Loucy (cell line): ENCODE data around the gene RSF1.
"Not testable (repeated sequence)": the region's sequence is repeated elsewhere in the genome, so short reads cannot be mapped to it uniquely, and the experiment has no call there.

Experiments used
- H2AFZ ChIP-seq: fragments of 200-600 bp; sonication (generic); 2 replicates; pipeline ENCODE4 v1.6.0; 2016; ENCODE audit warnings: antibody characterized with exemption, mild to moderate bottlenecking, low read length, moderate library complexity
- H3F3A ChIP-seq: fragments of 200-600 bp; 2 replicates; pipeline ENCODE4 v1.6.0; 2016; ENCODE audit warnings: antibody characterized with exemption, low read depth, mild to moderate bottlenecking
- H3K27me3 ChIP-seq: fragments of 200-600 bp; sonication (generic); 2 replicates; pipeline ENCODE4 v1.6.1; 2014; ENCODE audit warnings: low read length, mild to moderate bottlenecking; ENCODE audit not compliant: insufficient read depth, poor library complexity, severe bottlenecking
- H3K36me3 ChIP-seq: fragments of 200-600 bp; sonication (generic); 2 replicates; pipeline ENCODE4 v1.6.1; 2016; ENCODE audit warnings: low read length; ENCODE audit not compliant: insufficient read depth
- H3K4me1 ChIP-seq: fragments of 200-600 bp; sonication (generic); 2 replicates; pipeline ENCODE4 v1.5.1; 2014; ENCODE audit warnings: low read length, mild to moderate bottlenecking; ENCODE audit not compliant: insufficient read depth, poor library complexity, severe bottlenecking
- H3K4me2 ChIP-seq: fragments of 200-600 bp; sonication (generic); 2 replicates; pipeline ENCODE4 v1.6.0; 2014; ENCODE audit warnings: antibody characterized with exemption, low read length, low read depth, mild to moderate bottlenecking; ENCODE audit not compliant: poor library complexity, severe bottlenecking
- H3K4me3 ChIP-seq: fragments of 200-600 bp; sonication (generic); 2 replicates; pipeline ENCODE4 v1.5.1; 2014; ENCODE audit warnings: low read length, mild to moderate bottlenecking, mixed read lengths; ENCODE audit not compliant: poor library complexity, severe bottlenecking
- H3K79me2 ChIP-seq: fragments of 200-600 bp; sonication (generic); 2 replicates; pipeline ENCODE4 v1.6.1; 2014; ENCODE audit warnings: low read length; ENCODE audit not compliant: insufficient read depth
- H3K9ac ChIP-seq: fragments of 200-600 bp; sonication (generic); 2 replicates; pipeline ENCODE4 v1.6.0; 2014; ENCODE audit warnings: mild to moderate bottlenecking, low read depth, low read length, moderate library complexity; ENCODE audit not compliant: poor library complexity, severe bottlenecking
- H3K9me2 ChIP-seq: fragments of 200-600 bp; sonication (generic); replicated peaks from 2 replicates; pipeline ENCODE4 v1.6.1; 2016; ENCODE audit warnings: low read depth, low read length, mixed read lengths
- H3K9me3 ChIP-seq: fragments of 200-600 bp; sonication (generic); 2 replicates; pipeline ENCODE4 v1.6.1; 2014; ENCODE audit warnings: mild to moderate bottlenecking, antibody characterized with exemption, low read length, low read depth; ENCODE audit not compliant: insufficient read depth
- H4K20me1 ChIP-seq: fragments of 200-600 bp; sonication (generic); 2 replicates; pipeline ENCODE4 v1.6.0; 2014; ENCODE audit warnings: antibody characterized with exemption, low read length, mild to moderate bottlenecking; ENCODE audit not compliant: insufficient read depth, poor library complexity, severe bottlenecking
- EZH2phosphoT487 ChIP-seq: fragments of 200-600 bp; IDR thresholded peaks from 2 replicates; pipeline ENCODE4 v1.6.1; 2018; ENCODE audit warnings: antibody characterized with exemption, mild to moderate bottlenecking, moderate library complexity, borderline replicate concordance
- TF ChIP-seq, protein P1 (sequence below): fragments of 200-600 bp; sonication (generic); conservative IDR thresholded peaks from 2 replicates; pipeline ENCODE4 v1.5.1; 2014; ENCODE audit warnings: mild to moderate bottlenecking, antibody characterized with exemption, low read length

RSF1 gene

DNA sequence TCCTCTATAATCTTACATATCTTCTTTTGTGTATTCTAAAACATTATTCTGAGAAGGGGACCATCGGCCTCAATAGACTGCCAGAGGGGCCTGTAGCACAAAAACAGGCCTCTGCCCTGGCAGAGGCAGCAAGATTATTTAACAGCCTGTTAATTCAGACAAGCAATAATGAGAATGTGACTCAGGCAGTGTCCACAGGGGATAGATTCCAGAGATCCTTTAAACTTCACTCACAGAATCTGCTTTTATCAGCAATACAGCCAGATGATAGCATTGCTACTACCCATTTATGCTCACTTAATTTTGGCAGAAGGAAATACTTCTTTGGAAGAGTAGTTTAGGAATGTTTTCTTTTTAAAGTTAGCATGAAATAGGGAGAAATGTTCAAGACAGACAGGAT lies 45.3 kb upstream of the RSF1 start:
- no peak overlapping the region for H3K4me3 ChIP-seq
- TF ChIP-seq, protein P1, sequence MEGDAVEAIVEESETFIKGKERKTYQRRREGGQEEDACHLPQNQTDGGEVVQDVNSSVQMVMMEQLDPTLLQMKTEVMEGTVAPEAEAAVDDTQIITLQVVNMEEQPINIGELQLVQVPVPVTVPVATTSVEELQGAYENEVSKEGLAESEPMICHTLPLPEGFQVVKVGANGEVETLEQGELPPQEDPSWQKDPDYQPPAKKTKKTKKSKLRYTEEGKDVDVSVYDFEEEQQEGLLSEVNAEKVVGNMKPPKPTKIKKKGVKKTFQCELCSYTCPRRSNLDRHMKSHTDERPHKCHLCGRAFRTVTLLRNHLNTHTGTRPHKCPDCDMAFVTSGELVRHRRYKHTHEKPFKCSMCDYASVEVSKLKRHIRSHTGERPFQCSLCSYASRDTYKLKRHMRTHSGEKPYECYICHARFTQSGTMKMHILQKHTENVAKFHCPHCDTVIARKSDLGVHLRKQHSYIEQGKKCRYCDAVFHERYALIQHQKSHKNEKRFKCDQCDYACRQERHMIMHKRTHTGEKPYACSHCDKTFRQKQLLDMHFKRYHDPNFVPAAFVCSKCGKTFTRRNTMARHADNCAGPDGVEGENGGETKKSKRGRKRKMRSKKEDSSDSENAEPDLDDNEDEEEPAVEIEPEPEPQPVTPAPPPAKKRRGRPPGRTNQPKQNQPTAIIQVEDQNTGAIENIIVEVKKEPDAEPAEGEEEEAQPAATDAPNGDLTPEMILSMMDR, result no peak
- no peak for TF ChIP-seq EZH2phosphoT487
- no peaks in the 10 kb centered on the region for H4K20me1 ChIP-seq
- no peaks in the 10 kb centered on the region for H3K4me1 ChIP-seq
- H3K9me3 ChIP-seq, result no peaks in the 10 kb centered on the region
- H3K79me2 ChIP-seq, result no peaks in the 10 kb centered on the region
- no peak overlapping the region for H2AFZ ChIP-seq
- H3K27me3 ChIP-seq, result no peaks in the 10 kb centered on the region
- H3K4me2 ChIP-seq, result no peak overlapping the region
- no peaks in the 10 kb centered on the region for H3K9me2 ChIP-seq
- H3K36me3 ChIP-seq, result no peaks in the 10 kb centered on the region
- H3F3A ChIP-seq, result no peaks in the 10 kb centered on the region
- no peak overlapping the region for H3K9ac ChIP-seq

DNA sequence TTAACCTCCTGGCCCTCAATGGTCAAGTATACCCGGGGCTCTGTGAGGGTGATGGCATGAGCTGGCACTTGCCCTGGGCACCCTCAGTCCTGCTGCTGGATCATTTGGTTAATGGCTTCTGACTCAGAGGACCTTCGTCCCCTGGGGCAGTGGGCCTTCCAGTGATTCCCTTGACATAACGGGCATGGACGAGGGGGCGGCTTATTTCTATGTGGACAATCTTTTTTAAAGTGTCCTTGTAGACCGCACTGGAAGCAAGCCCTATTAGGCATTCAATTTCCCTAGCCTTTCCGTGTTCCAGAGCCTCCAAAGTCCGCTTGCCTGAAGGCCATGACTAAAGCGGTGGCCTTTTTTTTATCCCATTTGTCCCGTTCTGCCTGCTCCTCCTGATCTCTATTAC lies 40.9 kb upstream of the RSF1 start:
- H3K9ac ChIP-seq, H3K79me2 ChIP-seq, H3K4me1 ChIP-seq, H3K4me2 ChIP-seq, H3K4me3 ChIP-seq, H4K20me1 ChIP-seq, H3F3A ChIP-seq, H2AFZ ChIP-seq, H3K9me2 ChIP-seq, H3K9me3 ChIP-seq, H3K27me3 ChIP-seq, H3K36me3 ChIP-seq: not testable (repeated sequence)

DNA sequence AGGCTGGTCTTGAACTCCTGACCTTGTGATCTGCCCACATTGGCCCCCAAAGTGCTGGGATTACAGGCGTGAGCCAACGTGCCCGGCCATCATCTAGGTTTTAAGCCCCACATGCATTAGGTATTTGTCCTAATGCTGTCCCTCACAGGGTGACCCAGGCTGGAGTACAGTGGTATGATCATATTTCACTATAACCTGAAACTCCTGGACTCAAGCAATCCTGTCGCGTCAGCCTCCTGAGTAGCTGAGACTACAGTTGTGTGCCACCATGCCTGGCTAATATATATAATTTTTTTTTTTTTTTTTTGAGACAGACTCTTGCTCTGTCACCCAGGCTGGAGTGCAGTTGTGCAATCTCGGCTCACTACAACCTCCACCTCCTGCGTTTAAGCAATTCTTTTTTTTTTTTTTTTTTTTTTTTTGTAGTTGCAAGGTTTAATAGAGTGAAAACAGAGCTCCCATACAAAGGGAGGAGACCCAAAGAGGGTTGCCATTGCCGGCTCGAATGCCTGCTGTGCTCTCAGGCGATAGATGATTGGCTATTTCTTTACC lies 37.5 kb upstream of the RSF1 start:
- H3K4me3 ChIP-seq, H3K9ac ChIP-seq, H3F3A ChIP-seq, H3K9me2 ChIP-seq, H3K27me3 ChIP-seq, H3K4me2 ChIP-seq, H3K36me3 ChIP-seq, H2AFZ ChIP-seq, H4K20me1 ChIP-seq, H3K4me1 ChIP-seq, H3K79me2 ChIP-seq: not testable (repeated sequence)
- H3K9me3 ChIP-seq, result peaks cover 20% of the 10 kb centered on the region; the same call in 1 of the 2 replicates

DNA sequence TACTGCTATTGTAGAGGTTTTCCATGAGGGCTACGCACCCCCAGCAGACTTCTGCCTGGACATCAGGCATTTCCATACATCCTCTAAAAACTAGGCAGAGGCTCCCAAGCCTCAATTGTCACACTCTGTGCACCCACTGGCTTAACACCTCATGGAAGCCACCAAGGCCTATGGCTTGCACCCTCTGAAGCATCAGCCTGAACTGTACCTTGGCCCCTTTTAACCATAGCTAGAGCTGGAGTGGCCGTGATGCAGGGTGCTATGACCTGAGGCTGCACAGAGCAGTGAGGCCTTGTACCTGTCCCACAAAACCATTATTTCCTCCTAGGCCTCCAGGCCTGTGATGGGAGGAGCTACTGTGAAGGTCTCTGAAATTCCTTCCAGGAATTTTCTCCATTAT lies 34.3 kb upstream of the RSF1 start:
- no peak overlapping the region for H3K4me3 ChIP-seq
- no peak overlapping the region for H3K9ac ChIP-seq
- H3K36me3 ChIP-seq, result peaks cover 6% of the 10 kb centered on the region; the same call in 1 of the 2 replicates
- no peaks in the 10 kb centered on the region for H3K79me2 ChIP-seq
- no peak overlapping the region for H2AFZ ChIP-seq
- no peak for TF ChIP-seq EZH2phosphoT487
- TF ChIP-seq, protein P1, result no peak
- H4K20me1 ChIP-seq, result no peaks in the 10 kb centered on the region
- H3K4me1 ChIP-seq, result no peaks in the 10 kb centered on the region
- H3F3A ChIP-seq, result no peaks in the 10 kb centered on the region
- H3K27me3 ChIP-seq, result no peaks in the 10 kb centered on the region
- H3K9me2 ChIP-seq, result no peaks in the 10 kb centered on the region
- H3K4me2 ChIP-seq, result no peak overlapping the region
- H3K9me3 ChIP-seq, result peaks cover 20% of the 10 kb centered on the region; the same call in 1 of the 2 replicates
